HepG2 (cell line): Measurements from ENCODE around the gene LINGO1. TPM values are rescaled to one million over a fixed set of nuclear protein-coding genes. Genes with fewer than 3 reads are reported as not detected.

Source experiments
- ELF4 ChIP-seq: sonication (generic); formaldehyde crosslinking; IDR thresholded peaks from 2 replicates; pipeline ENCODE4 v1.5.0; 2020; ENCODE audit warnings: missing genetic modification reagents, mild to moderate bottlenecking, moderate library complexity, borderline replicate concordance
- JUND ChIP-seq: sonication (generic); formaldehyde crosslinking; IDR thresholded peaks from 2 replicates; pipeline ENCODE4 v1.8.0; 2022; ENCODE audit warnings: mild to moderate bottlenecking, missing genetic modification reagents
- NONO ChIP-seq, 2 experiments: fragments of 450-650 bp in 1 of 2; sonication (generic) in 1 of 2; formaldehyde crosslinking in 1 of 2; IDR thresholded peaks in 1 of 2; conservative IDR thresholded peaks in 1 of 2; 2 replicates each; pipeline versions ENCODE4 v1.6.1 to v1.8.0; 2017 to 2022; ENCODE audit warnings: mild to moderate bottlenecking in 1 of 2, missing genetic modification reagents in 1 of 2, moderate library complexity in 1 of 2
- RELA ChIP-seq: sonication (generic); formaldehyde crosslinking; IDR thresholded peaks from 2 replicates; pipeline ENCODE4 v1.4.0; 2020; ENCODE audit warnings: missing genetic modification reagents
- SIX4 ChIP-seq: sonication (generic); formaldehyde crosslinking; IDR thresholded peaks from 2 replicates; pipeline ENCODE4 v1.4.0; 2020; ENCODE audit warnings: missing genetic modification reagents
- SMAD1 ChIP-seq: sonication (generic); formaldehyde crosslinking; IDR thresholded peaks from 2 replicates; pipeline ENCODE4 v1.4.0; 2020; ENCODE audit warnings: missing genetic modification reagents, low read depth, mild to moderate bottlenecking, borderline replicate concordance
- SP2 ChIP-seq: sonication (generic); formaldehyde crosslinking; IDR thresholded peaks from 2 replicates; pipeline ENCODE4 v1.5.1; 2020; ENCODE audit warnings: mild to moderate bottlenecking, missing genetic modification reagents
- SP5 ChIP-seq: IDR thresholded peaks from 2 replicates; pipeline ENCODE4 v1.6.1; 2016; ENCODE audit warnings: low read depth, borderline replicate concordance
- TBX3 ChIP-seq: fragments of 450-650 bp; IDR thresholded peaks from 2 replicates; pipeline ENCODE4 v1.6.1; 2017; ENCODE audit warnings: antibody characterized with exemption, mild to moderate bottlenecking, inconsistent platforms, borderline replicate concordance
- ZEB1 ChIP-seq: IDR thresholded peaks from 2 replicates; pipeline ENCODE4 v1.6.1; 2012; ENCODE audit warnings: mild to moderate bottlenecking, low read depth, inconsistent platforms; ENCODE audit not compliant: insufficient replicate concordance
- ZNF207 ChIP-seq: fragments of 450-650 bp; IDR thresholded peaks from 2 replicates; pipeline ENCODE4 v1.6.1; 2016; ENCODE audit warnings: antibody characterized with exemption, borderline replicate concordance
- ZNF234 ChIP-seq: sonication (generic); formaldehyde crosslinking; conservative IDR thresholded peaks from 2 replicates; pipeline ENCODE4 v1.5.1; 2020; ENCODE audit warnings: mild to moderate bottlenecking, missing genetic modification reagents
- ZNF383 ChIP-seq: sonication (generic); formaldehyde crosslinking; IDR thresholded peaks from 2 replicates; pipeline ENCODE4 v1.4.0; 2020; ENCODE audit warnings: missing genetic modification reagents, mild to moderate bottlenecking, borderline replicate concordance
- ZNF713 ChIP-seq: sonication (generic); formaldehyde crosslinking; IDR thresholded peaks from 2 replicates; pipeline ENCODE4 v1.4.0; 2020; ENCODE audit warnings: mild to moderate bottlenecking, missing genetic modification reagents
- ZNF792 ChIP-seq: IDR thresholded peaks from 2 replicates; pipeline ENCODE4 v1.6.1; 2016
- ZNF878 ChIP-seq: sonication (generic); formaldehyde crosslinking; IDR thresholded peaks from 2 replicates; pipeline ENCODE4 v1.8.1; 2023; ENCODE audit warnings: mild to moderate bottlenecking, missing genetic modification reagents, moderate library complexity
- polyA plus RNA-seq, 8 experiments: library from polyadenylated mRNA; depleted of rRNA in 3 of 8; stranded (reverse) in 7 of 8; unstranded in 1 of 8; fragments of >200 nt; fragmentation: Illumina TruSeq in 4 of 8; extraction: Trizol in 4 of 8; gene quantifications; 2 replicates each; pipeline versions ENCODE4 v1.2.1 to v1.2.3, GENCODE V29; 2011 to 2016; ENCODE audit warnings: low read depth in 4 of 8, missing spikeins in 1 of 8, mixed read lengths in 1 of 8; ENCODE audit not compliant: insufficient read depth in 1 of 8
- total RNA-seq, 5 experiments: library from RNA; depleted of rRNA; stranded (reverse); fragments of >200 nt; fragmentation: Illumina TruSeq; extraction: Trizol; gene quantifications; 2 replicates each; pipeline ENCODE4 v1.2.3, GENCODE V29; 2016; ENCODE audit warnings: low read depth in 1 of 5
- TF ChIP-seq, protein P1 (sequence below): sonication (generic); formaldehyde crosslinking; IDR thresholded peaks from 2 replicates; pipeline ENCODE4 v1.4.0; 2020; ENCODE audit warnings: mild to moderate bottlenecking, low read depth, missing genetic modification reagents
- TF ChIP-seq, protein P2 (sequence below): sonication (generic); formaldehyde crosslinking; IDR thresholded peaks from 2 replicates; pipeline ENCODE4 v1.5.0; 2020; ENCODE audit warnings: missing genetic modification reagents
- TF ChIP-seq, protein P3 (sequence below): sonication (generic); formaldehyde crosslinking; IDR thresholded peaks from 2 replicates; pipeline ENCODE4 v1.5.1; 2020; ENCODE audit warnings: missing genetic modification reagents, mild to moderate bottlenecking, borderline replicate concordance
- TF ChIP-seq, protein P4 (sequence below): sonication (generic); formaldehyde crosslinking; IDR thresholded peaks from 2 replicates; pipeline ENCODE4 v1.5.0; 2020; ENCODE audit warnings: missing genetic modification reagents, mild to moderate bottlenecking, borderline replicate concordance
- TF ChIP-seq, protein P5 (sequence below): sonication (generic); formaldehyde crosslinking; IDR thresholded peaks from 2 replicates; pipeline ENCODE4 v1.4.0; 2020; ENCODE audit warnings: missing genetic modification reagents
- TF ChIP-seq, protein P6 (sequence below): sonication (generic); formaldehyde crosslinking; IDR thresholded peaks from 2 replicates; pipeline ENCODE4 v1.8.1; 2022; ENCODE audit warnings: mild to moderate bottlenecking, missing genetic modification reagents
- TF ChIP-seq, protein P7 (sequence below): IDR thresholded peaks from 2 replicates; pipeline ENCODE4 v1.6.1; 2016; ENCODE audit warnings: missing compliant biosample characterization, missing genetic modification reagents, borderline replicate concordance

LINGO1 gene
- total and polyA plus RNA-seq, 2 of the 13 experiments (the other 11 are each of a cell fraction or from before 2014, with no cell fraction given), result 0.07 TPM; not detected in 1

DNA sequence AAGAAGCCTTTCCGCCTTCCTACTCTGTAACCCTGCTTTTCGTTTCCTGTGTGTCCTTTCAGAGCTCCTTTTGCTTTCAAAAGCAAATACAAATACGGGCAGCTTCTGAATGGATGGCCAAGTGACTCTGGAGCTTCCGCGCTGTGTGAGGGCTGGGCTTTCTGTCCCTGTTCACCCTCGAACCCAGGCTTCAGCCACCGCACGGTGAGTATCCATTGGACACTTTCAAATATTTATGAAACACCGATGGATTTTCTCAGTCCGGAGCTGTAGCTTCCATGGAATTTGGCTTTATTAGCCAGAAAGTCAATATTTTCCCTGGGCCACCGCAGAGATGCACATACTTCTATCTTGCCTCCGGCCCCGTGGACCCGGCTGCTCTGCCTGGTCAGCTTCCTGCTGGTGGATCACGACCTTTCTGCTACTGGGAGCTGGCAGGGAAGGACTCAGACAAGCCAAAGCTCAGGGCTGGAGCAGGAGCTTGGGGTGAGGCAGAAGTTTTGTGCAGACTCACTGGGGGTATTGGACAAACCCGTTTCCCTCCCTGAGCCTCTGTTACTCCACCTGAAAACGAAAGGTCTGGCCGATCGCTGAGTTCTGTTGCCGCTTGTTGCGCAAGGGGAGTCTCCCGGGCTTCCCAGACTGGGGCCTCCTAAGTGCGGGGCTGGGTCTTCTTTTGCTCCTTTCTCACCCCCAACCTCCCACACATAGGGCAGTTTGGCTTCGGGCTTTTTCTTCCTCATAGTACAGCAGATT lies 63.6 kb downstream of the LINGO1 start (continued):
- TF ChIP-seq, protein P1, sequence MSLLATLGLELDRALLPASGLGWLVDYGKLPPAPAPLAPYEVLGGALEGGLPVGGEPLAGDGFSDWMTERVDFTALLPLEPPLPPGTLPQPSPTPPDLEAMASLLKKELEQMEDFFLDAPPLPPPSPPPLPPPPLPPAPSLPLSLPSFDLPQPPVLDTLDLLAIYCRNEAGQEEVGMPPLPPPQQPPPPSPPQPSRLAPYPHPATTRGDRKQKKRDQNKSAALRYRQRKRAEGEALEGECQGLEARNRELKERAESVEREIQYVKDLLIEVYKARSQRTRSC (CRISPR knock-in tag), result no peak
- no peak for TF ChIP-seq ZNF383 (CRISPR knock-in tag)
- TF ChIP-seq ZNF713 (CRISPR knock-in tag), result no peak
- TF ChIP-seq SMAD1, result no peak
- TF ChIP-seq ZEB1, result no peak
- TF ChIP-seq SP5 (CRISPR knock-in tag), result 0 out of 2 replicates have a peak, but pooled peaks have one; percentile 33
- TF ChIP-seq TBX3, result no peak
- TF ChIP-seq NONO (IDR thresholded peaks at IDR 0.05), result no peak
- TF ChIP-seq NONO (CRISPR knock-in tag; conservative IDR thresholded peaks at IDR 0.05), result no peak
- TF ChIP-seq SIX4 (CRISPR knock-in tag), result no peak
- TF ChIP-seq RELA (CRISPR knock-in tag), result no peak
- no peak for TF ChIP-seq ZNF207
- TF ChIP-seq, protein P2, sequence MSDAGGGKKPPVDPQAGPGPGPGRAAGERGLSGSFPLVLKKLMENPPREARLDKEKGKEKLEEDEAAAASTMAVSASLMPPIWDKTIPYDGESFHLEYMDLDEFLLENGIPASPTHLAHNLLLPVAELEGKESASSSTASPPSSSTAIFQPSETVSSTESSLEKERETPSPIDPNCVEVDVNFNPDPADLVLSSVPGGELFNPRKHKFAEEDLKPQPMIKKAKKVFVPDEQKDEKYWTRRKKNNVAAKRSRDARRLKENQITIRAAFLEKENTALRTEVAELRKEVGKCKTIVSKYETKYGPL, result no peak
- TF ChIP-seq, protein P3, sequence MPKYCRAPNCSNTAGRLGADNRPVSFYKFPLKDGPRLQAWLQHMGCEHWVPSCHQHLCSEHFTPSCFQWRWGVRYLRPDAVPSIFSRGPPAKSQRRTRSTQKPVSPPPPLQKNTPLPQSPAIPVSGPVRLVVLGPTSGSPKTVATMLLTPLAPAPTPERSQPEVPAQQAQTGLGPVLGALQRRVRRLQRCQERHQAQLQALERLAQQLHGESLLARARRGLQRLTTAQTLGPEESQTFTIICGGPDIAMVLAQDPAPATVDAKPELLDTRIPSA, result no peak
- peak; percentile 58; the same call in 1 of the 2 replicates for TF ChIP-seq ZNF878
- TF ChIP-seq, protein P4, sequence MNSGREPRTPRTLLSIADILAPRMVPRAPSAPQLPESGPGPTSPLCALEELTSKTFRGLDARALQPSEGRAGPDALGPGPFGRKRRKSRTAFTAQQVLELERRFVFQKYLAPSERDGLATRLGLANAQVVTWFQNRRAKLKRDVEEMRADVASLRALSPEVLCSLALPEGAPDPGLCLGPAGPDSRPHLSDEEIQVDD (CRISPR knock-in tag), result no peak
- TF ChIP-seq ZNF792 (CRISPR knock-in tag), result no peak
- no peak for TF ChIP-seq ELF4
- no peak for TF ChIP-seq JUND (CRISPR knock-in tag)
- TF ChIP-seq, protein P5, sequence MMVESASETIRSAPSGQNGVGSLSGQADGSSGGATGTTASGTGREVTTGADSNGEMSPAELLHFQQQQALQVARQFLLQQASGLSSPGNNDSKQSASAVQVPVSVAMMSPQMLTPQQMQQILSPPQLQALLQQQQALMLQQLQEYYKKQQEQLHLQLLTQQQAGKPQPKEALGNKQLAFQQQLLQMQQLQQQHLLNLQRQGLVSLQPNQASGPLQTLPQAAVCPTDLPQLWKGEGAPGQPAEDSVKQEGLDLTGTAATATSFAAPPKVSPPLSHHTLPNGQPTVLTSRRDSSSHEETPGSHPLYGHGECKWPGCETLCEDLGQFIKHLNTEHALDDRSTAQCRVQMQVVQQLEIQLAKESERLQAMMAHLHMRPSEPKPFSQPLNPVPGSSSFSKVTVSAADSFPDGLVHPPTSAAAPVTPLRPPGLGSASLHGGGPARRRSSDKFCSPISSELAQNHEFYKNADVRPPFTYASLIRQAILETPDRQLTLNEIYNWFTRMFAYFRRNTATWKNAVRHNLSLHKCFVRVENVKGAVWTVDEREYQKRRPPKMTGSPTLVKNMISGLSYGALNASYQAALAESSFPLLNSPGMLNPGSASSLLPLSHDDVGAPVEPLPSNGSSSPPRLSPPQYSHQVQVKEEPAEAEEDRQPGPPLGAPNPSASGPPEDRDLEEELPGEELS (CRISPR knock-in tag), result 0 out of 2 replicates have a peak, but pooled peaks have one; percentile 34
- TF ChIP-seq, protein P6, sequence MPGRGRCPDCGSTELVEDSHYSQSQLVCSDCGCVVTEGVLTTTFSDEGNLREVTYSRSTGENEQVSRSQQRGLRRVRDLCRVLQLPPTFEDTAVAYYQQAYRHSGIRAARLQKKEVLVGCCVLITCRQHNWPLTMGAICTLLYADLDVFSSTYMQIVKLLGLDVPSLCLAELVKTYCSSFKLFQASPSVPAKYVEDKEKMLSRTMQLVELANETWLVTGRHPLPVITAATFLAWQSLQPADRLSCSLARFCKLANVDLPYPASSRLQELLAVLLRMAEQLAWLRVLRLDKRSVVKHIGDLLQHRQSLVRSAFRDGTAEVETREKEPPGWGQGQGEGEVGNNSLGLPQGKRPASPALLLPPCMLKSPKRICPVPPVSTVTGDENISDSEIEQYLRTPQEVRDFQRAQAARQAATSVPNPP, result no peak
- no peak for TF ChIP-seq SP2
- TF ChIP-seq, protein P7, sequence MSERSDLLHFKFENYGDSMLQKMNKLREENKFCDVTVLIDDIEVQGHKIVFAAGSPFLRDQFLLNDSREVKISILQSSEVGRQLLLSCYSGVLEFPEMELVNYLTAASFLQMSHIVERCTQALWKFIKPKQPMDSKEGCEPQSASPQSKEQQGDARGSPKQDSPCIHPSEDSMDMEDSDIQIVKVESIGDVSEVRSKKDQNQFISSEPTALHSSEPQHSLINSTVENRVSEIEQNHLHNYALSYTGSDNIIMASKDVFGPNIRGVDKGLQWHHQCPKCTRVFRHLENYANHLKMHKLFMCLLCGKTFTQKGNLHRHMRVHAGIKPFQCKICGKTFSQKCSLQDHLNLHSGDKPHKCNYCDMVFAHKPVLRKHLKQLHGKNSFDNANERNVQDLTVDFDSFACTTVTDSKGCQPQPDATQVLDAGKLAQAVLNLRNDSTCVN (CRISPR knock-in tag), result no peak
- no peak for TF ChIP-seq ZNF234 (CRISPR knock-in tag)
